ENCODE measurements around the gene CCS. TPM values are rescaled to one million over a fixed set of nuclear protein-coding genes. Genes with fewer than 3 reads are reported as not detected.

The CCS gene
- total and polyA plus RNA-seq, 2 experiments from 2014 or later, result 41.5 to 97.8 TPM

GRCh38 chr11:66564984-66565383, 28.0 kb upstream of the CCS start:
- TF ChIP-seq EZH2phosphoT487 (IDR thresholded peaks at IDR 0.05; ENCODE audit: low read depth, severe bottlenecking, unreplicated experiment), result no peak
- Histone ChIP-seq H3K9me3 (ENCODE audit: low read depth) (no peaks in the 10 kb centered on the region), H2AFZ (no peak overlapping the region), H3K36me3 (replicated peaks; ENCODE audit: insufficient read depth, low read depth) (no peaks in the 10 kb centered on the region), H3K4me1 (ENCODE audit: insufficient read depth) (no peaks in the 10 kb centered on the region), H3K4me3 (no peak overlapping the region), H4K20me1 (ENCODE audit: insufficient read depth, poor library complexity, severe bottlenecking) (no peaks in the 10 kb centered on the region), H3K27ac (no peak overlapping the region), H3K9me2 (replicated peaks; ENCODE audit: insufficient read depth) (no peaks in the 10 kb centered on the region), H3K79me2 (no peaks in the 10 kb centered on the region), H3K27me3 (no peaks in the 10 kb centered on the region), H3K4me2 (no peak overlapping the region)
- no peak for DNase-seq (ENCODE audit: low spot score)
- WGBS (ENCODE audit: low lambda C conversion rate, missing lambda C conversion rate), result 86% methylated on average over 5 of the region's 5 CpGs

- no peak overlapping the region for H2AFZ ChIP-seq
- no peaks in the 10 kb centered on the region for H3K27me3 ChIP-seq
- no peaks in the 10 kb centered on the region for H3K9me2 ChIP-seq (replicated peaks; ENCODE audit: insufficient read depth)
- H3K79me2 ChIP-seq, result no peaks in the 10 kb centered on the region
- no peak overlapping the region for H3K27ac ChIP-seq
- H3K4me3 ChIP-seq, result no peak overlapping the region
- TF ChIP-seq CTCF (IDR thresholded peaks at IDR 0.05; ENCODE audit: poor library complexity) (no peak), EZH2 (IDR thresholded peaks at IDR 0.05; ENCODE audit: borderline replicate concordance) (no peak), EZH2phosphoT487 (IDR thresholded peaks at IDR 0.05; ENCODE audit: low read depth, severe bottlenecking, unreplicated experiment) (no peak)
- DNase-seq (ENCODE audit: low spot score), result no peak
- no peaks in the 10 kb centered on the region for H3K36me3 ChIP-seq (replicated peaks; ENCODE audit: insufficient read depth, low read depth)
- no peaks in the 10 kb centered on the region for H4K20me1 ChIP-seq (ENCODE audit: insufficient read depth, poor library complexity, severe bottlenecking)
- H3K4me2 ChIP-seq, result no peak overlapping the region
- no peaks in the 10 kb centered on the region for H3K4me1 ChIP-seq (ENCODE audit: insufficient read depth)
- WGBS (ENCODE audit: low lambda C conversion rate, missing lambda C conversion rate), result 95% methylated on average over 8 of the region's 8 CpGs
- no peaks in the 10 kb centered on the region for H3K9me3 ChIP-seq (ENCODE audit: low read depth)
Observed at GRCh38 chr11:66566221-66566620, 26.8 kb upstream of the CCS start.

- Histone ChIP-seq H3K4me2 (no peak overlapping the region), H2AFZ (no peak overlapping the region)
- no peak for TF ChIP-seq CTCF (IDR thresholded peaks at IDR 0.05; ENCODE audit: poor library complexity)
- no peak for TF ChIP-seq EZH2phosphoT487 (IDR thresholded peaks at IDR 0.05; ENCODE audit: low read depth, severe bottlenecking, unreplicated experiment)
- no peak for TF ChIP-seq EZH2 (IDR thresholded peaks at IDR 0.05; ENCODE audit: borderline replicate concordance)
Observed at GRCh38 chr11:66567787-66568123, 25.2 kb upstream of the CCS start.

GRCh38 chr11:66568124-66568916, 24.7 kb upstream of the CCS start, which contains the start of gene CTSF:
TSS of gene CTSF (minus strand) at chr11:66568606. CDS start at chr11:66568486, 120 bp downstream.
- no peaks in the 10 kb centered on the region for H3K9me3 ChIP-seq (ENCODE audit: low read depth)
- no peak within 1 kb of the TSS for H3K4me2 ChIP-seq
- TF ChIP-seq EZH2phosphoT487 (IDR thresholded peaks at IDR 0.05; ENCODE audit: low read depth, severe bottlenecking, unreplicated experiment), result no peak
- TF ChIP-seq CTCF (IDR thresholded peaks at IDR 0.05; ENCODE audit: poor library complexity), result no peak
- no peak for TF ChIP-seq EZH2 (IDR thresholded peaks at IDR 0.05; ENCODE audit: borderline replicate concordance)
- no peaks in the 10 kb centered on the region for H3K4me1 ChIP-seq (ENCODE audit: insufficient read depth)
- no peak within 1 kb of the TSS for H3K27ac ChIP-seq
- no peak within 1 kb of the TSS for H2AFZ ChIP-seq
- no peak for DNase-seq (ENCODE audit: low spot score)
- no peaks in the 10 kb centered on the region for H4K20me1 ChIP-seq (ENCODE audit: insufficient read depth, poor library complexity, severe bottlenecking)
- H3K79me2 ChIP-seq, result no peaks in the 10 kb centered on the region
- H3K4me3 ChIP-seq, result no peak within 1 kb of the TSS
- H3K27me3 ChIP-seq, result no peaks in the 10 kb centered on the region
- H3K9me2 ChIP-seq (replicated peaks; ENCODE audit: insufficient read depth), result no peaks in the 10 kb centered on the region
- H3K36me3 ChIP-seq (replicated peaks; ENCODE audit: insufficient read depth, low read depth), result no peaks in the 10 kb centered on the region
- WGBS (ENCODE audit: low lambda C conversion rate, missing lambda C conversion rate), result 97% methylated on average over 64 of the region's 77 CpGs

More at GRCh38 chr11:66567787-66568123, 25.2 kb upstream of the CCS start:
- WGBS (ENCODE audit: low lambda C conversion rate, missing lambda C conversion rate), result 97% methylated on average over 14 of the region's 15 CpGs
- DNase-seq (ENCODE audit: low spot score), result no peak
- Histone ChIP-seq H3K9me3 (ENCODE audit: low read depth) (no peaks in the 10 kb centered on the region), H3K27ac (no peak overlapping the region), H3K4me1 (ENCODE audit: insufficient read depth) (no peaks in the 10 kb centered on the region), H3K27me3 (no peaks in the 10 kb centered on the region), H3K4me3 (no peak overlapping the region), H4K20me1 (ENCODE audit: insufficient read depth, poor library complexity, severe bottlenecking) (no peaks in the 10 kb centered on the region), H3K36me3 (replicated peaks; ENCODE audit: insufficient read depth, low read depth) (no peaks in the 10 kb centered on the region), H3K79me2 (no peaks in the 10 kb centered on the region), H3K9me2 (replicated peaks; ENCODE audit: insufficient read depth) (no peaks in the 10 kb centered on the region)

Data from hepatocyte (in vitro differentiated cells).